CD4-positive, CD25-positive, alpha-beta regulatory T cell (primary cell): Measurements from ENCODE around the gene THAP4. TPM values are rescaled to one million over a fixed set of nuclear protein-coding genes. Genes with fewer than 3 reads are reported as not detected.
"Not testable (repeated sequence)": the region's sequence is repeated elsewhere in the genome, so short reads cannot be mapped to it uniquely, and the experiment has no call there.

Experiments used
- ATAC-seq, 2 donors: fragments of 150-1000 bp; cut with Tn5 transposase; one replicate each; pipeline ENCODE4 v1.10.0; 2021; ENCODE audit warnings: low read depth in 2 of 2, moderate number of reproducible peaks in 2 of 2, moderate library complexity in 1 of 2
- DNase-seq, 3 donors: peaks; one replicate each; pipeline versions ENCODE4 v3.0.0 to v3.0.0-alpha.2; 2012 to 2022; ENCODE audit warnings: mixed read lengths in 1 of 3
- H3K27ac ChIP-seq: one replicate; pipeline ENCODE4 v1.7.0; 2013; ENCODE audit warnings: mild to moderate bottlenecking, low read length; ENCODE audit not compliant: insufficient read depth, poor library complexity, severe bottlenecking
- H3K27me3 ChIP-seq: one replicate; pipeline ENCODE4 v1.7.0; 2013; ENCODE audit warnings: low read length; ENCODE audit not compliant: control insufficient read depth, insufficient read depth
- H3K36me3 ChIP-seq: one replicate; pipeline ENCODE4 v1.7.0; 2013; ENCODE audit warnings: mild to moderate bottlenecking, low read length, moderate library complexity; ENCODE audit not compliant: control insufficient read depth, insufficient read depth
- H3K4me1 ChIP-seq: 2 replicates; pipeline ENCODE4 v1.7.0; 2013; ENCODE audit warnings: mild to moderate bottlenecking, low read length; ENCODE audit not compliant: insufficient read depth, control insufficient read depth, poor library complexity, severe bottlenecking
- H3K4me3 ChIP-seq: one replicate; pipeline ENCODE4 v1.7.0; 2013; ENCODE audit warnings: low read depth, mild to moderate bottlenecking, low read length, moderate library complexity
- H3K9me3 ChIP-seq, 2 experiments: 1 replicate in 1 of 2; 2 replicates in 1 of 2; pipeline ENCODE4 v1.7.0; 2013; ENCODE audit warnings: low read length in 2 of 2, mild to moderate bottlenecking in 1 of 2, moderate library complexity in 1 of 2; ENCODE audit not compliant: control insufficient read depth in 2 of 2
- H3K27ac Mint-ChIP-seq, 3 donors: one replicate each; pipeline ENCODE4 v1.8.0; 2020 to 2022; ENCODE audit warnings: mild to moderate bottlenecking in 3 of 3, mixed read lengths in 3 of 3, moderate library complexity in 2 of 3
- H3K27me3 Mint-ChIP-seq: one replicate; pipeline ENCODE4 v1.8.0; 2022; ENCODE audit warnings: mild to moderate bottlenecking, mixed read lengths
- H3K36me3 Mint-ChIP-seq: one replicate; pipeline ENCODE4 v1.8.0; 2020; ENCODE audit warnings: mixed read lengths
- H3K4me1 Mint-ChIP-seq, 4 donors: one replicate each; pipeline ENCODE4 v1.8.0; 2020 to 2022; ENCODE audit warnings: mixed read lengths in 4 of 4, mild to moderate bottlenecking in 1 of 4
- H3K4me3 Mint-ChIP-seq, 4 donors: one replicate each; pipeline ENCODE4 v1.8.0; 2020 to 2022; ENCODE audit warnings: mild to moderate bottlenecking in 4 of 4, mixed read lengths in 4 of 4, moderate library complexity in 3 of 4
- H3K9me3 Mint-ChIP-seq, 7 donors: one replicate each; pipeline ENCODE4 v1.8.0; 2020 to 2022; ENCODE audit warnings: mixed read lengths in 7 of 7, mild to moderate bottlenecking in 3 of 7, moderate library complexity in 2 of 7
- polyA plus RNA-seq, 4 donors: library from polyadenylated mRNA; unstranded; fragments of 300-500 nt; fragmentation: Illumina TruSeq; gene quantifications; one replicate each; pipeline ENCODE4 v1.2.3, GENCODE V29; 2021
- total RNA-seq: library from RNA; stranded (reverse); gene quantifications from one replicate; pipeline ENCODE4 v1.2.3, GENCODE V29; 2022

THAP4 gene
- total and polyA plus RNA-seq, 5 donors from 2014 or later, result 37.5 to 47.8 (median 40.0) TPM

- Mint-ChIP-seq H3K4me3 (no peak overlapping the region), H3K36me3 (peaks cover 29% of the 10 kb centered on the region), H3K9me3 (peaks cover 0 to 9% (median 1%) of the 10 kb centered on the region in 7 donors), H3K4me1 (peaks cover 0 to 2% (median 0%) of the 10 kb centered on the region in 4 donors), H3K27me3 (no peaks in the 10 kb centered on the region), H3K27ac (no peak overlapping the region)
- no peaks in the 10 kb centered on the region for H3K27me3 ChIP-seq
- H3K4me1 ChIP-seq, result no peaks in the 10 kb centered on the region
- ATAC-seq, result no peak
- H3K4me3 ChIP-seq, result no peak overlapping the region
- peaks cover 30% of the 10 kb centered on the region for H3K36me3 ChIP-seq
- DNase-seq, result no peak
- H3K9me3 ChIP-seq, result peaks cover 8 to 12% of the 10 kb centered on the region in 2 experiments
- H3K27ac ChIP-seq, result no peak overlapping the region
Observed at GRCh38 chr2:241592126-241592845, 44.7 kb downstream of the THAP4 start.

DNA sequence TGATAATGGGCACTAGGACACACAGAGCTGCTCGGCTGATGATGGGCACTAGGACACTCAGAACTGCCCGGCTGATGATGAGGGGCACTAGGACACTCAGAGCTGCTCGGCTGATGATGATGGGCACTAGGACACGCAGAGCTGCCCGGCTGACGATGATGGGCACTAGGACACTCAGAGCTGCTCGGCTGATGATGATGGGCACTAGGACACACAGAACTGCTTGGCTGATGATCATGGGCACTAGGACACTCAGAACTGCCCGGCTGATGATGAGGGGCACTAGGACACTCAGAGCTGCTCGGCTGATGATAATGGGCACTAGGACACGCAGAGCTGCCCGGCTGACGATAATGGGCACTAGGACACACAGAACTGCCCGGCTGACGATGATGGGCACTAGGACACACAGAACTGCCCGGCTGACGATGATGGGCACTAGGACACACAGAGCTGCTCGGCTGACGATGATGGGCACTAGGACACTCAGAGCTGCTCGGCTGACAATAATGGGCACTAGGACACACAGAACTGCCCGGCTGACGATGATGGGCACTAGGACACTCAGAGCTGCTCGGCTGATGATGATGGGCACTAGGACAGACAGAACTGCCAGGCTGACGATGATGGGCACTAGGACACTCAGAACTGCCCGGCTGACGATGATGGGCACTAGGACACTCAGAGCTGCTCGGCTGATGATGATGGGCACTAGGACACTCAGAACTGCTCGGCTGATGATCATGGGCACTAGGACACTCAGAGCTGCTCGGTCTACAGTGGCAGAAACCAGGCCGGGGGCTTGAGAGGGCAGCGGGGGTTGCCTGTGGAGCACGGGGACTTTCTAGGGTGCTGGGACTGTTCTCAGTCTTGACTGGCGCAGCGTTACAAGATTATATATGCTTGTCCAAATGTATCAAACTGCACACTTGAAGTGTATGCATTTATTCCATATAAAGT is 46.2 kb downstream of the THAP4 start:
- H3K36me3 ChIP-seq, result peaks cover 38% of the 10 kb centered on the region
- H3K27me3 ChIP-seq, DNase-seq, H3K27me3 Mint-ChIP-seq, H3K4me1 ChIP-seq, H3K4me3 ChIP-seq, H3K4me1 Mint-ChIP-seq, ATAC-seq, H3K27ac Mint-ChIP-seq, H3K27ac ChIP-seq, H3K4me3 Mint-ChIP-seq: not testable (repeated sequence)
- H3K9me3 ChIP-seq, result peaks cover 20 to 25% of the 10 kb centered on the region in 2 experiments
- Mint-ChIP-seq H3K9me3 (peaks cover 0 to 20% (median 8%) of the 10 kb centered on the region in 7 donors), H3K36me3 (peaks cover 38% of the 10 kb centered on the region)

DNA sequence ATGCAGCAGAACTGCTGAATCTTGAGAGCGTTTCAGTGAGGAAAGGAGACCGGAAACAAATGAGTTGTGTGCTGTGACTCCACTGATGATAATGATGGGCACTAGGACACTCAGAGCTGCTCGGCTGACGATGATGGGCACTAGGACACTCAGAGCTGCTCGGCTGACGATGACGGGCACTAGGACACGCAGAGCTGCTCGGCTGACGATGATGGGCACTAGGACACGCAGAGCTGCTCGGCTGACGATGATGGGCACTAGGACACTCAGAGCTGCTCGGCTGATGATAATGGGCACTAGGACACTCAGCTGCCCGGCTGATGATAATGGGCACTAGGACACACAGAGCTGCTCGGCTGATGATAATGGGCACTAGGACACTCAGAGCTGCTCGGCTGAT is 47.1 kb downstream of the THAP4 start:
- H3K36me3 Mint-ChIP-seq, result peaks cover 45% of the 10 kb centered on the region
- not testable (repeated sequence) for H3K27ac Mint-ChIP-seq, H3K4me1 Mint-ChIP-seq, ATAC-seq, H3K4me3 Mint-ChIP-seq, H3K27ac ChIP-seq, H3K27me3 ChIP-seq, H3K27me3 Mint-ChIP-seq, DNase-seq, H3K4me3 ChIP-seq, H3K4me1 ChIP-seq
- H3K9me3 ChIP-seq, result peaks cover 20 to 25% of the 10 kb centered on the region in 2 experiments
- H3K36me3 ChIP-seq, result peaks cover 40% of the 10 kb centered on the region
- peaks cover 0 to 26% (median 13%) of the 10 kb centered on the region in 7 donors for H3K9me3 Mint-ChIP-seq

DNA sequence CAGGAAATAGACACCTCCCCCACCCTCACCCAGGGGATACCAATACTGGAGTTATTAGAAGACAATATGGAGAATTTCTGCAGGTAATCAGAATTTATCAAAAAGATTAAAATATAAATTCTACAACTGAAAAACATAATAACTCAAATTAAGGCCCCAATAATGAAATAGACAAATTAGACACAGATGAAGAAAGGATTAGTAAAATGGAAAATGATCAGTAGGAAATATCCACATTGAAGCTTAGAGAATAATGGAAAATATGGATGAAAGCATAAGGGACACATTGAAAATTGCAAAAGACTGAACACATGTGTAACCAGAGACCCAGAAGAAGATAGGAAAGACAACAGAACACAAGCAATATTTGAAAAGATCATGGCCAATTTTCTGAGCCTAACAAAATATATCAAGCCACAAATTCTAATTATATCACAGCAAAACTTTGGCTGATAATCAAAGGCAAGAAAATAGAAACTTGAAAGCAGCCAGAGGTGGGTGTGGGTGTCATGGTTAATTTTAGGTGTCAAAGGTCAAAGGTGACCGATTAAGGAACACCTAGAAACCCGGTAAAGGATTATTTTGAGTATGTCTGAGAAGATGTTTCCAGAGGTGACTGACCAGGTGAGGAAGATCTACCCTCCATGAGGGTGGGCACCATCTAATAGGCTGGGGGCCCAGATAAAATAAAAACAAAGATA is 50.2 kb downstream of the THAP4 start:
- Mint-ChIP-seq H3K9me3 (peaks cover 0 to 26% (median 13%) of the 10 kb centered on the region in 7 donors), H3K27me3 (no peaks in the 10 kb centered on the region), H3K36me3 (peaks cover 64% of the 10 kb centered on the region), H3K4me3 (no peak overlapping the region), H3K27ac (peak overlapping the region in 1 of 3 donors; percentile 76), H3K4me1 (peaks cover 0 to 2% (median 0%) of the 10 kb centered on the region in 4 donors)
- H3K9me3 ChIP-seq, result peaks cover 20 to 25% of the 10 kb centered on the region in 2 experiments
- no peak for DNase-seq
- no peaks in the 10 kb centered on the region for H3K27me3 ChIP-seq
- no peak overlapping the region for H3K27ac ChIP-seq
- peaks cover 56% of the 10 kb centered on the region for H3K36me3 ChIP-seq
- ATAC-seq, result no peak
- H3K4me1 ChIP-seq, result no peaks in the 10 kb centered on the region
- H3K4me3 ChIP-seq, result no peak overlapping the region

GRCh38 chr2:241584436-241584835 is 52.5 kb downstream of the THAP4 start:
- peaks cover 54% of the 10 kb centered on the region for H3K36me3 ChIP-seq
- Mint-ChIP-seq H3K27me3 (no peaks in the 10 kb centered on the region), H3K27ac (no peak overlapping the region), H3K4me1 (peaks cover 0 to 2% (median 0%) of the 10 kb centered on the region in 4 donors), H3K4me3 (no peak overlapping the region), H3K9me3 (peaks cover 0 to 26% (median 13%) of the 10 kb centered on the region in 7 donors), H3K36me3 (peaks cover 64% of the 10 kb centered on the region)
- ATAC-seq (no peak), DNase-seq (no peak)
- H3K27ac ChIP-seq, result no peak overlapping the region
- no peaks in the 10 kb centered on the region for H3K4me1 ChIP-seq
- H3K27me3 ChIP-seq, result no peaks in the 10 kb centered on the region
- no peak overlapping the region for H3K4me3 ChIP-seq
- peaks cover 20 to 25% of the 10 kb centered on the region in 2 experiments for H3K9me3 ChIP-seq

DNA sequence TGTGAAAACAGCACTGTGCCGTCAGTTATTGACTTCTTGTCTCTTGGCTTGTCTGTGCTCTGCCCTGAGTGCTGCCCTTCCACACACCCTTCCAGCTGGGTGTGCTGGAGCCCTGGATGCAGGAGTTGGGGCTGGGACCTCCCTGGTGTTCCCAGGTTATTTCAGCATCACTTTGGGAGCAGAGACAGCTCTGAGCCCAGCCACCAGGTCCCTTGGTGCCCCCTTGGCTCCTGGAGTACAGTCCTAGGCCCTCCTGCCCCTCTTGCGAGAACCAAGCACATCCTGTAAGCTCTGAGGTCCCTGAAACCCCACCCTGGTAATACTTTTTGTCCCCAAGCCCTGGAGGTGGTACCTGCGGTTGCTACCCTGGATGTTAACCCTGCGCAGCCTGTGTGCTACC is 54.2 kb downstream of the THAP4 start:
- Mint-ChIP-seq H3K27ac (no peak overlapping the region), H3K9me3 (peaks cover 0 to 22% (median 9%) of the 10 kb centered on the region in 7 donors), H3K4me1 (no peaks in the 10 kb centered on the region), H3K27me3 (no peaks in the 10 kb centered on the region), H3K36me3 (peaks cover 56% of the 10 kb centered on the region), H3K4me3 (no peak overlapping the region)
- Histone ChIP-seq H3K9me3 (peaks cover 15 to 18% of the 10 kb centered on the region in 2 experiments), H3K4me3 (no peak overlapping the region), H3K27ac (no peak overlapping the region), H3K4me1 (no peaks in the 10 kb centered on the region), H3K27me3 (no peaks in the 10 kb centered on the region), H3K36me3 (peaks cover 45% of the 10 kb centered on the region)
- no peak for ATAC-seq
- DNase-seq, result no peak

GRCh38 chr2:241582328-241582727 is 54.6 kb downstream of the THAP4 start:
- Histone ChIP-seq H3K4me1 (no peaks in the 10 kb centered on the region), H3K9me3 (peaks cover 12 to 13% of the 10 kb centered on the region in 2 experiments), H3K27me3 (no peaks in the 10 kb centered on the region), H3K27ac (no peak overlapping the region), H3K4me3 (no peak overlapping the region), H3K36me3 (peaks cover 45% of the 10 kb centered on the region)
- peaks cover 0 to 18% (median 9%) of the 10 kb centered on the region in 7 donors for H3K9me3 Mint-ChIP-seq
- no peak overlapping the region for H3K4me3 Mint-ChIP-seq
- no peak for ATAC-seq
- DNase-seq, result no peak
- H3K4me1 Mint-ChIP-seq, result no peaks in the 10 kb centered on the region
- H3K27me3 Mint-ChIP-seq, result no peaks in the 10 kb centered on the region
- H3K36me3 Mint-ChIP-seq, result peaks cover 55% of the 10 kb centered on the region
- no peak overlapping the region for H3K27ac Mint-ChIP-seq
